HepG2 (cell line): ENCODE data around the gene HOXC12. TPM values are rescaled to one million over a fixed set of nuclear protein-coding genes. Genes with fewer than 3 reads are reported as not detected.

Source experiments
- ATAC-seq: fragments of 200-7000 bp; cut with Tn5 transposase; 3 replicates; pipeline ENCODE4 v1.9.1; 2020; ENCODE audit warnings: mild to moderate bottlenecking, moderate library complexity
- BruUV-seq: library from RNA; stranded (reverse); fragments of 400-500 nt; replicated peaks from 2 replicates; lab custom pipeline; 2021; lab: Mats Ljungman, UMichigan
- CTCF ChIA-PET: fragments of 300-600 bp; formaldehyde crosslinking; extraction: SDS; loops from one replicate; lab custom pipeline; 2021; ENCODE audit warnings: low total read pairs, inconsistent platforms, low intra/inter-chr PET ratio; lab: Yijun Ruan, JAX
- POLR2A ChIA-PET: fragments of 350-600 bp; sonication (Branson Sonifier 250); formaldehyde crosslinking; loops from one replicate; lab custom pipeline; 2020; ENCODE audit warnings: antibody characterized with exemption, inconsistent platforms; lab: Yijun Ruan, JAX
- DNase-seq: peaks from one replicate; pipeline ENCODE4 v3.0.0-alpha.2; 2015; ENCODE audit warnings: low spot score
- FAIRE-seq: peaks from 3 replicates; lab custom pipeline; 2011; peaks lifted over from hg19 to GRCh38; lab: Jason Lieb, UNC
- H2AFZ ChIP-seq: one replicate; pipeline ENCODE4 v1.6.1; 2011; ENCODE audit warnings: low read length, inconsistent platforms
- H3K27ac ChIP-seq: fragments of 300-600 bp; 3 replicates; pipeline ENCODE4 v1.8.0; 2011; ENCODE audit warnings: mixed run types, mild to moderate bottlenecking, mixed read lengths, low read length, inconsistent platforms; ENCODE audit not compliant: insufficient read depth; ENCODE audit errors: extremely low read length
- H3K27me3 ChIP-seq, 2 experiments: fragments of 200-600 bp in 1 of 2; 2 replicates in 1 of 2; 3 replicates in 1 of 2; pipeline versions ENCODE4 v1.6.0 to v1.8.0; 2011; ENCODE audit warnings: low read length in 2 of 2, mild to moderate bottlenecking in 2 of 2, moderate library complexity in 2 of 2, inconsistent platforms in 1 of 2; ENCODE audit not compliant: insufficient read depth in 2 of 2, control insufficient read depth in 1 of 2
- H3K36me3 ChIP-seq, 2 experiments: fragments of 200-600 bp in 1 of 2; replicated peaks in 1 of 2; 2 replicates in 1 of 2; 3 replicates in 1 of 2; pipeline versions ENCODE4 v1.5.1 to v1.8.0; 2011; ENCODE audit warnings: low read length in 2 of 2, inconsistent platforms in 1 of 2; ENCODE audit not compliant: insufficient read depth in 2 of 2, control insufficient read depth in 1 of 2
- H3K4me1 ChIP-seq: 2 replicates; pipeline ENCODE4 v1.5.1; 2012; ENCODE audit warnings: low read length, inconsistent platforms; ENCODE audit not compliant: insufficient read depth
- H3K4me2 ChIP-seq: 2 replicates; pipeline ENCODE4 v1.6.0; 2011; ENCODE audit warnings: low read depth, low read length, inconsistent platforms
- H3K4me3 ChIP-seq, 3 experiments: fragments of 200-600 bp in 1 of 3; sonication (generic), shearing (Covaris generic) in 1 of 3; replicated peaks in 1 of 3; 2 replicates each; pipeline ENCODE4 v1.5.1; 2011 to 2016; ENCODE audit warnings: low read length in 3 of 3, inconsistent platforms in 2 of 3, low read depth in 2 of 3, mild to moderate bottlenecking in 2 of 3, control low read depth in 1 of 3, mixed read lengths in 1 of 3; ENCODE audit not compliant: insufficient read depth in 1 of 3
- H3K79me2 ChIP-seq: one replicate; pipeline ENCODE4 v1.6.1; 2011; ENCODE audit warnings: low read length, inconsistent platforms; ENCODE audit not compliant: insufficient read depth
- H3K9ac ChIP-seq: 2 replicates; pipeline ENCODE4 v1.6.0; 2011; ENCODE audit warnings: mild to moderate bottlenecking, low read depth, low read length, inconsistent platforms; ENCODE audit not compliant: insufficient read depth
- H3K9me3 ChIP-seq: 2 replicates; pipeline ENCODE4 v1.5.1; 2012; ENCODE audit warnings: mild to moderate bottlenecking, low read length
- H4K20me1 ChIP-seq: 2 replicates; pipeline ENCODE4 v1.6.0; 2011; ENCODE audit warnings: inconsistent platforms, mild to moderate bottlenecking, low read length, moderate library complexity; ENCODE audit not compliant: insufficient read depth
- FOSL1 ChIP-seq: sonication (generic); formaldehyde crosslinking; IDR thresholded peaks from 2 replicates; pipeline ENCODE4 v1.9.0; 2021; ENCODE audit warnings: missing genetic modification reagents, borderline replicate concordance
- GABPB1 ChIP-seq: IDR thresholded peaks from 2 replicates; pipeline ENCODE4 v1.6.1; 2016; ENCODE audit warnings: mild to moderate bottlenecking, missing genetic modification reagents, moderate library complexity, missing compliant biosample characterization
- KAT8 ChIP-seq: IDR thresholded peaks from 2 replicates; pipeline ENCODE4 v1.6.1; 2016; ENCODE audit warnings: missing genetic modification reagents, missing compliant biosample characterization
- MTF1 ChIP-seq: sonication (generic); formaldehyde crosslinking; IDR thresholded peaks from 2 replicates; pipeline ENCODE4 v1.5.0; 2020; ENCODE audit warnings: missing genetic modification reagents
- MYNN ChIP-seq: sonication (generic); formaldehyde crosslinking; IDR thresholded peaks from 2 replicates; pipeline ENCODE4 v1.4.0; 2020; ENCODE audit warnings: mild to moderate bottlenecking, low read depth, missing genetic modification reagents
- NFKB2 ChIP-seq: sonication (generic); formaldehyde crosslinking; IDR thresholded peaks from 2 replicates; pipeline ENCODE4 v1.4.0; 2020; ENCODE audit warnings: missing genetic modification reagents, borderline replicate concordance
- PHF5A ChIP-seq: IDR thresholded peaks from one replicate; pipeline ENCODE4 v1.6.1; 2018; ENCODE audit warnings: low read depth, missing genetic modification reagents; ENCODE audit not compliant: unreplicated experiment
- RARA ChIP-seq: IDR thresholded peaks from 2 replicates; pipeline ENCODE4 v1.6.1; 2016; ENCODE audit warnings: missing genetic modification reagents, missing compliant biosample characterization
- RXRB ChIP-seq: IDR thresholded peaks from 2 replicates; pipeline ENCODE4 v1.6.1; 2016; ENCODE audit warnings: borderline replicate concordance, missing genetic modification reagents, missing compliant biosample characterization
- SALL1 ChIP-seq: sonication (generic); formaldehyde crosslinking; IDR thresholded peaks from 2 replicates; pipeline ENCODE4 v1.8.0; 2022; ENCODE audit warnings: mild to moderate bottlenecking, missing genetic modification reagents
- ZNF24 ChIP-seq: fragments of 450-650 bp; IDR thresholded peaks from 2 replicates; pipeline ENCODE4 v1.6.1; 2017; ENCODE audit warnings: antibody characterized with exemption, mild to moderate bottlenecking
- ZNF747 ChIP-seq: sonication (generic); formaldehyde crosslinking; IDR thresholded peaks from 2 replicates; pipeline ENCODE4 v1.8.1; 2023; ENCODE audit warnings: missing genetic modification reagents, mild to moderate bottlenecking, borderline replicate concordance
- ZNF768 ChIP-seq: sonication (generic); formaldehyde crosslinking; IDR thresholded peaks from 2 replicates; pipeline ENCODE4 v1.4.0; 2020; ENCODE audit warnings: missing genetic modification reagents
- WGBS: methylation state at CpG from one replicate; pipeline ENCODE4 v1.1.6; 2017; ENCODE audit warnings: low lambda C conversion rate; 5-methylcytosine and 5-hydroxymethylcytosine counted together
- in situ Hi-C: cut with HindIII; loops from 2 replicates; pipeline ENCODE4 v1.10.0; 2017; ENCODE audit warnings: low pct_unique_long_range_greater_than_20kb; ENCODE audit not compliant: extremely low pct_ligation_motif_present
- intact Hi-C: fragments of 100-400 bp; cut with micrococcal nuclease; formaldehyde crosslinking; loops from one replicate; pipeline ENCODE4 v1.10.0; 2022; ENCODE audit not compliant: unreplicated experiment
- polyA plus RNA-seq, 8 experiments: library from polyadenylated mRNA; depleted of rRNA in 3 of 8; stranded (reverse) in 7 of 8; unstranded in 1 of 8; fragments of >200 nt; fragmentation: Illumina TruSeq in 4 of 8; extraction: Trizol in 4 of 8; gene quantifications; 2 replicates each; pipeline versions ENCODE4 v1.2.1 to v1.2.3, GENCODE V29; 2011 to 2016; ENCODE audit warnings: low read depth in 4 of 8, missing spikeins in 1 of 8, mixed read lengths in 1 of 8; ENCODE audit not compliant: insufficient read depth in 1 of 8
- total RNA-seq, 5 experiments: library from RNA; depleted of rRNA; stranded (reverse); fragments of >200 nt; fragmentation: Illumina TruSeq; extraction: Trizol; gene quantifications; 2 replicates each; pipeline ENCODE4 v1.2.3, GENCODE V29; 2016; ENCODE audit warnings: low read depth in 1 of 5
- TF ChIP-seq, protein P1 (sequence below): IDR thresholded peaks from 2 replicates; pipeline ENCODE4 v1.6.1; 2016; ENCODE audit warnings: low read depth, borderline replicate concordance
- TF ChIP-seq, protein P2 (sequence below): sonication (generic); formaldehyde crosslinking; IDR thresholded peaks from 2 replicates; pipeline ENCODE4 v1.4.0; 2020; ENCODE audit warnings: missing genetic modification reagents, borderline replicate concordance
- TF ChIP-seq, protein P3 (sequence below): sonication (generic); formaldehyde crosslinking; IDR thresholded peaks from 2 replicates; pipeline ENCODE4 v1.5.0; 2020; ENCODE audit warnings: missing genetic modification reagents
- TF ChIP-seq, protein P4 (sequence below): sonication (generic); formaldehyde crosslinking; IDR thresholded peaks from 2 replicates; pipeline ENCODE4 v1.5.1; 2020; ENCODE audit warnings: mild to moderate bottlenecking, missing genetic modification reagents

Gene HOXC12
- total and polyA plus RNA-seq, 2 of the 13 experiments (the other 11 are each of a cell fraction or from before 2014, with no cell fraction given) = not detected

DNA sequence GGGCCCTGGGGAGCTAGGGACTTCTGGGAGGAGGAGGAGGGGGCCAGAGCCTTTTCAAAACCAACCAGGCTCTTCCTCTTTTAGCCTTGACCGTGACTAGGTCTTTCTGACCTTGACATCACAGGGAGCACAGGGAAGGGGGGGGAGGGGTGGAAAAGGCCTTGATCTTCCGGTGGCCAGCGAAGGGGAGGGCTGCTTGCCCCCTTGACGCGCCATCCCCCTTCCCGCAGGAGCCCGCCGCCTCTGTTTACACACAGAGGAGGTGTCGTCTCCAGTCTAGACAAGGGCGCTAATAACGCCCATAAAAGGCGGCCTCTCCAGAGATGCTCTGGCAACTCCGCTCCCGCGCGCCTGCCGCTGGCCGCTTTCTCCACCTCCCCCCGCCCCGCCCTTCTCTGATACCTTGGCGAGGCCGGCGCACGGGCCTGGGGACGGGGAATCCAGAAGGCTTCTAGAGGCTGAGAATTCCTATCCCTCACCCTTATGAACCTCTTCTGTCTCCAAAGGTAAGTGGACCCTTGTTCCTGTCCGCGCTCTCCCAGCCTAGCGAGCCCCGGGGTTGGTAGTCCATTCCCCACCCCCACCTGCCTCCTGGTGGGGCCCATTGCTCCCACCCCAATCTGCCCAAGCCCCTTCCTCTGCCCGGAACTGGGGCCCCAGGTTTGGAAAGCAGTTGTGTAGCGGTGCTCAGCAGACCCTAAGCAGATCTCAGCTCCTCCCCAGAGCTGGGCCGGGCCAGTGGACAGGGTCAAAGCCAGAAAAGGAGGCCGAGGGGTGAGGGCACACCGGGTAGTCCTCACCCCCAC is 4.9 kb upstream of the HOXC12 start:
- 26% methylated on average over 10 of the region's 34 CpGs for WGBS
- H4K20me1 ChIP-seq = peaks cover 5% of the 10 kb centered on the region; the same call in 1 of the 2 replicates
- H3K27me3 ChIP-seq = peaks cover 18 to 90% of the 10 kb centered on the region in 2 experiments
- BruUV-seq = no TSS peak
- H3K4me3 ChIP-seq = no peak overlapping the region
- ChIA-PET CTCF (interaction anchor here (1.7 kb wide), 1 partner anchor 182 kb away, joined by 5 read pairs; no protein-coding TSS in a partner anchor), POLR2A (no interaction called here)
- intact Hi-C loops = no loop called here
- FAIRE-seq = no peak
- peaks cover 27% of the 10 kb centered on the region for H3K4me1 ChIP-seq
- H3K9ac ChIP-seq = no peak overlapping the region
- peak; percentile 41 for ATAC-seq
- in situ Hi-C loops = loop anchor here (25.0 kb wide), 1 partner anchor 163 kb away; no protein-coding TSS in a partner anchor
- H2AFZ ChIP-seq = no peak overlapping the region
- H3K27ac ChIP-seq = no peak overlapping the region
- H3K4me2 ChIP-seq = no peak overlapping the region
- peak; percentile 50 for DNase-seq
- no peaks in the 10 kb centered on the region for H3K79me2 ChIP-seq
- H3K36me3 ChIP-seq = no peaks in the 10 kb centered on the region
- H3K9me3 ChIP-seq = no peaks in the 10 kb centered on the region
- TF ChIP-seq RXRB (0 out of 2 replicates have a peak, but pooled peaks have one; percentile 14), PHF5A (CRISPR knock-in tag) (no peak), MYNN (CRISPR knock-in tag) (no peak), RARA (CRISPR knock-in tag) (peak; percentile 84), MTF1 (no peak), KAT8 (CRISPR knock-in tag) (no peak), ZNF747 (CRISPR knock-in tag) (no peak), FOSL1 (CRISPR knock-in tag) (no peak), SALL1 (CRISPR knock-in tag) (0 out of 2 replicates have a peak, but pooled peaks have one; percentile 16), GABPB1 (CRISPR knock-in tag) (peak; percentile 33; the same call in 1 of the 2 replicates), NFKB2 (CRISPR knock-in tag) (no peak), ZNF768 (CRISPR knock-in tag) (0 out of 2 replicates have a peak, but pooled peaks have one; percentile 10), ZNF24 (no peak)
- TF ChIP-seq, protein P1, sequence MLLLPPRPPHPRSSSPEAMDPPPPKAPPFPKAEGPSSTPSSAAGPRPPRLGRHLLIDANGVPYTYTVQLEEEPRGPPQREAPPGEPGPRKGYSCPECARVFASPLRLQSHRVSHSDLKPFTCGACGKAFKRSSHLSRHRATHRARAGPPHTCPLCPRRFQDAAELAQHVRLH (CRISPR knock-in tag) = no peak
- TF ChIP-seq, protein P2, sequence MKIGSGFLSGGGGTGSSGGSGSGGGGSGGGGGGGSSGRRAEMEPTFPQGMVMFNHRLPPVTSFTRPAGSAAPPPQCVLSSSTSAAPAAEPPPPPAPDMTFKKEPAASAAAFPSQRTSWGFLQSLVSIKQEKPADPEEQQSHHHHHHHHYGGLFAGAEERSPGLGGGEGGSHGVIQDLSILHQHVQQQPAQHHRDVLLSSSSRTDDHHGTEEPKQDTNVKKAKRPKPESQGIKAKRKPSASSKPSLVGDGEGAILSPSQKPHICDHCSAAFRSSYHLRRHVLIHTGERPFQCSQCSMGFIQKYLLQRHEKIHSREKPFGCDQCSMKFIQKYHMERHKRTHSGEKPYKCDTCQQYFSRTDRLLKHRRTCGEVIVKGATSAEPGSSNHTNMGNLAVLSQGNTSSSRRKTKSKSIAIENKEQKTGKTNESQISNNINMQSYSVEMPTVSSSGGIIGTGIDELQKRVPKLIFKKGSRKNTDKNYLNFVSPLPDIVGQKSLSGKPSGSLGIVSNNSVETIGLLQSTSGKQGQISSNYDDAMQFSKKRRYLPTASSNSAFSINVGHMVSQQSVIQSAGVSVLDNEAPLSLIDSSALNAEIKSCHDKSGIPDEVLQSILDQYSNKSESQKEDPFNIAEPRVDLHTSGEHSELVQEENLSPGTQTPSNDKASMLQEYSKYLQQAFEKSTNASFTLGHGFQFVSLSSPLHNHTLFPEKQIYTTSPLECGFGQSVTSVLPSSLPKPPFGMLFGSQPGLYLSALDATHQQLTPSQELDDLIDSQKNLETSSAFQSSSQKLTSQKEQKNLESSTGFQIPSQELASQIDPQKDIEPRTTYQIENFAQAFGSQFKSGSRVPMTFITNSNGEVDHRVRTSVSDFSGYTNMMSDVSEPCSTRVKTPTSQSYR (CRISPR knock-in tag) = peak; percentile 82; the same call in 1 of the 2 replicates
- TF ChIP-seq, protein P3, sequence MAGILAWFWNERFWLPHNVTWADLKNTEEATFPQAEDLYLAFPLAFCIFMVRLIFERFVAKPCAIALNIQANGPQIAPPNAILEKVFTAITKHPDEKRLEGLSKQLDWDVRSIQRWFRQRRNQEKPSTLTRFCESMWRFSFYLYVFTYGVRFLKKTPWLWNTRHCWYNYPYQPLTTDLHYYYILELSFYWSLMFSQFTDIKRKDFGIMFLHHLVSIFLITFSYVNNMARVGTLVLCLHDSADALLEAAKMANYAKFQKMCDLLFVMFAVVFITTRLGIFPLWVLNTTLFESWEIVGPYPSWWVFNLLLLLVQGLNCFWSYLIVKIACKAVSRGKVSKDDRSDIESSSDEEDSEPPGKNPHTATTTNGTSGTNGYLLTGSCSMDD (CRISPR knock-in tag) = no peak
- TF ChIP-seq, protein P4, sequence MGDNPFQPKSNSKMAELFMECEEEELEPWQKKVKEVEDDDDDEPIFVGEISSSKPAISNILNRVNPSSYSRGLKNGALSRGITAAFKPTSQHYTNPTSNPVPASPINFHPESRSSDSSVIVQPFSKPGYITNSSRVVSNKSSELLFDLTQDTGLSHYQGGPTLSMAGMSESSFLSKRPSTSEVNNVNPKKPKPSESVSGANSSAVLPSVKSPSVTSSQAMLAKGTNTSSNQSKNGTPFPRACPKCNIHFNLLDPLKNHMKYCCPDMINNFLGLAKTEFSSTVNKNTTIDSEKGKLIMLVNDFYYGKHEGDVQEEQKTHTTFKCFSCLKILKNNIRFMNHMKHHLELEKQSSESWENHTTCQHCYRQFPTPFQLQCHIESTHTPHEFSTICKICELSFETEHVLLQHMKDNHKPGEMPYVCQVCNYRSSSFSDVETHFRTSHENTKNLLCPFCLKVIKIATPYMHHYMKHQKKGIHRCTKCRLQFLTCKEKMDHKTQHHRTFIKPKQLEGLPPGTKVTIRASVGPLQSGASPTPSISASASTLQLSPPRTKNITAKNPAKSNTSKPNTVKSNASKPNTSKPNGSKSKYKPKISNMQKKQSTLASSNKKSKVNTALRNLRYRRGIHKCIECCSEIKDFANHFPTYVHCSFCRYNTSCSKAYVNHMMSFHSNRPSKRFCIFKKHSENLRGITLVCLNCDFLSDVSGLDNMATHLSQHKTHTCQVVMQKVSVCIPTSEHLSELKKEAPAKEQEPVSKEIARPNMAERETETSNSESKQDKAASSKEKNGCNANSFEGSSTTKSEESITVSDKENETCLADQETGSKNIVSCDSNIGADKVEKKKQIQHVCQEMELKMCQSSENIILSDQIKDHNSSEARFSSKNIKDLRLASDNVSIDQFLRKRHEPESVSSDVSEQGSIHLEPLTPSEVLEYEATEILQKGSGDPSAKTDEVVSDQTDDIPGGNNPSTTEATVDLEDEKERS = no peak
